Measurements from ENCODE around the gene EMP1.

EMP1 gene

DNA sequence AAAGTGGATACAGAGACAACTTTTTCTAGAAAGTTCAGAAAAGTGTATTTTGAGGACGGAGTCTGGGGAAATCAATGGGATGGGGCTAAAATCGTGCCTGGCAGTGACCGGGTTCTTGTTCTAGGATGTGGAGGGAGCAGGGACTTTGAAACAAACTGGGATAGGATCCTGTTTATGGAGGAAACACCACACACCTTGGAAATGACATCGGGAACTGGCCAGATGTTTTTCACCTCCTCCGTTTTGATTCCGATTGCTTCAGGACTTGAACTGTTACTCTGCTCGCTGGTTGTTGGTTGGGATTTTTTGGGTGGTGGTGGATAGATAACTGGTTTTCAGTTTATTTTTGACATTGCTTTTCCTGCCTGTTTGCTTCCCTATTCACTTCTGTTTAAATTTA lies 506 bp downstream of the EMP1 start:
- DNase-seq: peak; percentile 46

DNA sequence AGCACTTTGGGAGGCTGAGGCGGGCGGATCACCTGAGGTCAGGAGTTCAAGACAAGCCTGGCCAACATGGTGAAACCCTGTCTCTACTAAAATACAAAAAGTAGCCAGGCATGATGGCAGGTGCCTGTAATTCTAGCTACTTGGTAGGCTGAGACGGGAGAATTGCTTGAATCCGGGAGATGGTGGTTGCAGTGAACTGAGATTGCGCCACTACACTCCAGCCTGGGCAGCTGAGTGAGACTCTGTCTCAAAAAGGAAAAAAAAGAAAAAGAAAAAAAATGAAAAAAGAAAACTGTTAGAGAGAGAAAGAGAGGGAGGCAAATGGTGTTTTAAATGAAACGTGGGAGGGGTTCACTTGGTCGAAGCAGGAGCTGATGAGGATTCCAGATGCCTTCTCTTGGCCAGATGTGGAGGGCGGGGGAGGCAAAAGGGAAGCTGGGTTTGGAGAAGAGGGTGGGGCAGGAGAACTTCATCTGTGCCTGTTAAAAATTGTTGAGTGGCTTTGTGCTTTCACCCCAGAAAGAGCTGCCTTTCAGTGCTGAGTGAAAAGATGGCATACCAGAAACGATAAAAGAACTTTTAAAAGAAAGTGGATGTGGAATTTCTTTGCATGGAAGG lies 1.1 kb downstream of the EMP1 start:
- peak; percentile 45 for DNase-seq

DNA sequence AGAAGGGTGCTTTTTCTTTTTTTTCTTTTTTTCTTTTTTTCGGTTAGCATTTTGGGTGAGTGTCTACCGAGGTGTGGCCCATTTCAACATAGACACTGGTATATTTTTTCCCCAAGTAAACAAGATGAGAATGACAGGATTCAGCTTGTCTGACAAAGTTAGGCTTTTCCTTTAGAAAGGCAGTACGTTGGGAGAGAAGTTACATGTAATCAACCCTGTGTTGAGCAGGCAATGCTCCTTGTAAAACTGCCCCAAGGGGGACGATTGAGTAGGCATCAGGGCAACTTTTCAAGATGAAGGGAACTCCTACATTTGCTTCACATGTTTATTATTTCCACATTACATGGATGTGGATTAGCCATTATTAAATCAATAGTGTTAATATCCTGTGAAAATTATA lies 1.7 kb downstream of the EMP1 start:
- DNase-seq: no peak

DNA sequence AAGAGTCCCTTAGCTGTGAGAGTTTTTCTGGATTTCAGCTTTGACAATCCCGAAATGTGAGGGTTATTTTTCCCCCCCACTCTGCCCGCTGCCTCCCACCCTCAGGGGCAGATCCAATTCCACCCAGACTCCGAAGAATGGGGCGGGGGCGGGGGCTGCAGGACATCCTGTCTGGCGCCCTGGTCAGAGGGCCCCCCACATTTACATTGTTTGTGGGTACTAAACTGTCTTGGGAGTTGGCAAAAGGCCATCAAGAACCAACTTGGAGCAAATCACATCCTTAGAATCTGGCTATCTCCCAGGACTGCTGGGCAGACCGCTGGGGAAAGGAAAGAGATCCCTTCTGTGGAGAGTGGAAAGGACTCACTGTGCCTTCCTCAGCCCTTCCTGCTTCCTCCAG lies 2.4 kb downstream of the EMP1 start:
- DNase-seq: peak; percentile 26

GRCh38 chr12:13199592-13199991 lies 3.1 kb downstream of the EMP1 start:
- no peak for DNase-seq

GRCh38 chr12:13200841-13201240 lies 4.3 kb downstream of the EMP1 start:
- DNase-seq: no peak

DNA sequence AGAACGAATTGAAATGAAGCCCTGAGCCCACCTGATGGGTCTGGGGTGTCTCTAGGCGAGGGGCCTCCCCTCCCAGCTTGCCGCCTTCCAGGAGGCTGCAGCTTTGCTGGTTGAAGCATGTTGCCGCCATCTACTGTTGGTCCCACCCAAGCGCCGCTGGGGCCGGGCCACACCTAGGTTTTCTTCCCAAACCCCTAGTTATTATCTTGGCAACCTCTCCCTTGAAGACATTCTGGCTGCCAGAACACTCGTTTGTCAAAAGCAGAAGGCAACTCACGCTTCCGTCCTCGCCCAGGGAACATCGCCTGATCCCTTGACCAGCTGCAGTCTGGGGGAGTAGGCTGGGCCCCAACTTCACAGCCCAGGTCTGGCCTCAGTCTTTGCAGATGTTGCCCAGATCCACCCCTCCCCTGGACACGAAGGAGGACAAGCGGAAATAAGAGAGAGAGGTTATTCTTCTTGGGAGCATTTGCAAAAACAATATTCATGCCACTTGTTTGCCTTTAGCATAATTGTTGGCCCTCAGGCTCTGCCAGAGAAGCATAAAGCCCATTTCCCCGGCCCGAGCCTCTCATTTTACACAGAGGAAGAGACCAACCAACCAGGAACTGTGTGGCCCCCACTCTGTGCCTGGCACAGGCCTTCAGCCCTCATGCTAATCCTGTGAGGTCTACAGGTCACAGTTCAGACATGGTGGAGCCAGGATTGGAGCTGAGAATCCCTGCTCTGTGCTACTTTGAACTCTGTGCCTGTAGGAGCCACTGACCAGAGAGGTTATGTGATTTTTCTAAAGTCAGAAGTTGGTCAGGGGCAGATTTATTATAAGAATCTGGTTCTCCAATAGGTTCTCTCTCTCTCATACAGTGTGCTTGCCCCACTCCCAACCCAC lies 6.8 kb downstream of the EMP1 start:
- peak; percentile 29 for DNase-seq

DNA sequence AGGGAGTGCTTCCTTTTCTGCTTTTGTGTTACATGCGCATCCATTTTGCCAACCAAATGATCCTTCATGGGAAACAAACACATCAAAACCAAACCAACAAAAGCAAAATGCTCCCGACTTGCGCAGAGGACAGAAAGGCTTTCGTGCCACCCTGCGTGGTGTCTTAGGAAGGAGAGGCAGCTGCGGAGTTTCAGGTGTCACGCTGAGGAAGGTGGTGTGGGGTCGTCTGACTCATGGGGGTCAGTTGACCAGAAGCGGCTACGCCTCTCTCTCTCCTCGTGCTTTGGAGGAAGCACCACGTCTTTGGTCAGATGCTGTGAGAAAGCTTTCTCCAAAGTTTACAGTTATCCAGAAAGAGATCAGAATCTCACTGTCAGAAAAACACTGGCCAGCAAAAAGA lies 7.9 kb downstream of the EMP1 start:
- DNase-seq: peak; percentile 55

- DNase-seq: no peak
Measured at GRCh38 chr12:13205809-13206559, 9.5 kb downstream of the EMP1 start.

DNA sequence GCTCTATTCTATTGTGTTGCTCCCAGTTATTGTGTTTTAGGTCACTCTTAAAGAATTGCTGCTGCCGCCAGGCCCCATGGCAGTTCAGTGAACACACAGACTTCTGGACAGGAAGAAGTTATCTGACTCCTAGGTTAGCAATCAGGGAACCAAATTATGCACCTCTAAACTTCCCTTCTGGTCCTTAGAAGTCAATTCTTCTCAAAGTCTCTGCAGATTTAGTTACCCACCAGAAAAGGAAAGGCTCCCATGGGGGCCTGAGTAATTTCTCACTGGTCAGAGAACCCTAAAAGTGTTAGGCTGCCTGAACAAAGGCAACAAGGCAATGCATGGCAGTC lies 10.0 kb downstream of the EMP1 start:
- no peak for DNase-seq

DNA sequence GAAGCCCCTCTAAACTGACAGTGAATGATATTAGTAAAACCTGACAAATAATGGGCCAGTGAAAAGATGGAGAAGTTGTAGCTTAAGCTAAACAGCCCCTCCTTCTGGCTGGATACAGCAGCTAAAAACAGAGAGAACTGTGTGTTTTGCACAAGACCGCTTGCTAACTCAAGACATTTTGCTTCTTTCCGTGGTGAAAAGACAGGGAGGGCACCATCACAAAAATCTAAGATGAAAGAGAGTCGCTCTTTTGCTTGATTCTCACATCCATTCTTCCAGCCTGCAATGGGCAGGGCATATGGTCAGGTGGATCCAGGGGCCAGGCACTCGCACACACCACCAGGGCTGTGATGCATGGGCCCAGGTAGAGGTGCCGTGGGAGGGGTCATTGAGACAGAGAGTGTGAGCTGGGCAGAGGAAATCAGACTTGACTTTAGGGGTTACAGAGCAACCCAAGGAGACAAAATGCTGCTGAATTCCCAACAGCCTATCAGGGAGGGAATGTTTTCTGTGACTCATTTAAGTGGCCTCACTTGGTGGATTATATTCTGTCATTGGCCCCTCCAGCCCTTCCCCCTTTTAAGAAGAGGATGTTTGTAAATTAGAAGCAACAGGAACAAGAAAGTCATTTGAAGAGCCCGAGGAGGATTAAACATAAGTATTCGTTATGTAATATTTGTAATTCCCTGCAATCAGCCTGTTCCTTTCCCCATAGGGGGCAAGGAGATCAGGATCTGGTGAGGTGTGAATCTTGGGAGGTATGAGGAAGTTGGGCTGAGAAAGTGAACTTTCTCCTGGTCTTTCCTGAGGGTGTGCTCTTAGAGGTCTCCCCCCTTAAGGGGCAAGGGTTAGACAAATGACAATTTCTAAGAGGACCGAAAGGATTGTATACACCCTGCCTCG lies 12.3 kb downstream of the EMP1 start:
- no peak for DNase-seq

DNA sequence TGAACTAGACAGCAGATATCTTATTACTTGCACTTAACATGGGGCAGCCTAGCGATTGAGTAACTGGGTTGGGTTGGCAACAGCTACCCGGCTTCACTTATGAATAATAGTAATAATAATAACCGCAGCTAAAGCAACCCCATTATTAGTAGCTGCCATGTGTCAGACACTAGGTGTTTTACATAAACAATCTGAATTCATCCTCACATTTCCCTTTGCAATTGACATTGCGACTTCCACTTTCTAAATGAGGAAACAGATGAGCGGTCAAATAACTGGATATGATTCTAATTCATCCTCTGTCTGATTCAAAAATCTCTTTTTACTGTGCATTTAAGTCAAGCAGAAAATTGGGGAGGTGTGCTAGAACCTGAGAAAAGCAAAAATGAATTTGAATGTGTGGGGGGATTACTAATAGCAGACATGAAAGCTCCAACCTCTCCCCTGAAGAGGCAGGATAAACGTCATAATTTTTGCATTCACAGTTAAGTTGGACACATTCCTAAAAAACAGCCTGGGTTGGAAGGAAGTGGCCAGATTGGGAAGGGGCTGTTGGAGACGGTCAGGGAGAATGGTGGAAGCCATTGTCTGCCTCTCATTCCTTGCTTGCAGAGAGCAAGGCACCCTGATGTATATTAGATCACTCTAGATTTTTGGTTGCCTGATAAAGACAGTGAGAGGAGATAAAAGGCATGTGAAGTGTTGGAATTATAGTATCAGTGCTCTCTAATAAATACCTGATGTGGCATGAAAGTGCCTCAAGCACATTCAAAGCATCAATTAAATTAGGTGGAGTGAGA lies 13.1 kb downstream of the EMP1 start:
- DNase-seq: no peak

DNA sequence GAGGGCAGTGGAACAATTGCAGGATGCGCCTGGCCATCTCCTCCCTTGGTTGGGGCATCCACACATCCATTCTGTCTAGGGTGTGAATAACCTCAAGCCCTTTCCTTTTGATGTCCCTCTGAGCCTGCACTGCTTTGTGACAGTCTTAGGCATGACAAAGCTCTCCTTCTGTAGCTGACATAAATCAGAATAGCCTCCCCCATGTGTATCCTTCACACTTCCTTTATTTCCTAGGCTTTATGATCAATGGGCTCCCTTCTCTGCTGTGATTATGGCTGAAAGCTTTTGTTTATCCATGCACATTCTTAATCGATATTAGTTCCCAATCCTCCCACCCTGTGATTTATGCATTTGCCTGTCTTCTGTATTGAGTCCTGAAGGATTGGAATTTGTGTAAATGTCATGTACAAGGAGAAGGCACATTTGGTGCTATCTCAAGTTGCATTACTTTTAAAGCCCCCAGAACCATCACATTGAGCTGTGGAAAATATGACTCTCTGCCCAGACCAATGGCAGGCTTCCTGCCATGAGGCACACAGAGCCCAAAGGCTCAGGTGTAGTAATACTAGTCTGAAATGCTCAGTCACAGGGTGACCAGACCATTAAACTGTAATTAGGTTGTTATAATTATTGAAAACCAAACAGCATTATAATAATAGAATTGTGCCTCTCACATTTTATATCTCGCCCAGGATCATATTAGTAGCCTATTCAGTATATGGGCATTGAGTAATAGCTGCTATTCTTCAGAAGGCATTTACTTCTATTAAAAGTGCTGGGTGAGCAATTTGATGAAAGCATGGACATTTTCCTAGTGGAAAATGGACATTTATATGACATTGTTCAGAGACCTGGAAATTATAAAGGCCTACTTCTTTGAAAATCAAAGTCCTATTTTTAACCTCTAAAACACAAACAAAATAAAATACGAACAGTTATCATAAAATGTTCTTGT lies 14.0 kb downstream of the EMP1 start:
- DNase-seq: no peak

- DNase-seq: no peak
Measured at GRCh38 chr12:13211191-13211858, 14.8 kb downstream of the EMP1 start.

GRCh38 chr12:13211859-13212664 lies 15.5 kb downstream of the EMP1 start:
- peak; percentile 60 for DNase-seq

- no peak for DNase-seq
Measured at GRCh38 chr12:13215056-13215455, 18.5 kb downstream of the EMP1 start.

DNA sequence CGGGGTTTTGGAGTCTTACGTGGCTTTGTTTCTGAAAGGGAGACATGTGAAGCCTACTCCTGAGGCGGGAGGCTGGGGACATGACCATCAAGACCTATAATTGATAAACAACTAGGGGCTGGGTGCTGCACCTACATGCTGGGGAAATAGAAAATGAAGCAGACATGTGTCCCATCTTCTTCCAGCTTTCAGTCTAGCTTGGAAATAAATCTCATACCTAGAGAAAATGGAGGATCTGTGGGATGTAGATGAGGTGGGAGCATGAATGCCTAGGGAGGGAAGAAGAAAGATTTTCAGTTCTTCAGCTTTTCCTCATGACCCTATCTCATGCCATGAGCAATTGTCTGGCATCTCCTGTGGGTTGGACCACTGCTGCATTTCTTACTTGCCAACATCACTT lies 22.1 kb downstream of the EMP1 start:
- no peak for DNase-seq

- DNase-seq: no peak
Measured at GRCh38 chr12:13219320-13219719, 22.8 kb downstream of the EMP1 start.

GRCh38 chr12:13220838-13221237 lies 24.3 kb downstream of the EMP1 start:
- DNase-seq: no peak

Data from right kidney (tissue), 1 donor.